Measurements from ENCODE around the gene MTG1. TPM values are rescaled to one million over a fixed set of nuclear protein-coding genes. Genes with fewer than 3 reads are reported as not detected.

MTG1 gene
- total and polyA plus RNA-seq, 2 donors (not counting 1 experiment from before 2014, with no cell fraction given) = 90.0 to 117 TPM

DNA sequence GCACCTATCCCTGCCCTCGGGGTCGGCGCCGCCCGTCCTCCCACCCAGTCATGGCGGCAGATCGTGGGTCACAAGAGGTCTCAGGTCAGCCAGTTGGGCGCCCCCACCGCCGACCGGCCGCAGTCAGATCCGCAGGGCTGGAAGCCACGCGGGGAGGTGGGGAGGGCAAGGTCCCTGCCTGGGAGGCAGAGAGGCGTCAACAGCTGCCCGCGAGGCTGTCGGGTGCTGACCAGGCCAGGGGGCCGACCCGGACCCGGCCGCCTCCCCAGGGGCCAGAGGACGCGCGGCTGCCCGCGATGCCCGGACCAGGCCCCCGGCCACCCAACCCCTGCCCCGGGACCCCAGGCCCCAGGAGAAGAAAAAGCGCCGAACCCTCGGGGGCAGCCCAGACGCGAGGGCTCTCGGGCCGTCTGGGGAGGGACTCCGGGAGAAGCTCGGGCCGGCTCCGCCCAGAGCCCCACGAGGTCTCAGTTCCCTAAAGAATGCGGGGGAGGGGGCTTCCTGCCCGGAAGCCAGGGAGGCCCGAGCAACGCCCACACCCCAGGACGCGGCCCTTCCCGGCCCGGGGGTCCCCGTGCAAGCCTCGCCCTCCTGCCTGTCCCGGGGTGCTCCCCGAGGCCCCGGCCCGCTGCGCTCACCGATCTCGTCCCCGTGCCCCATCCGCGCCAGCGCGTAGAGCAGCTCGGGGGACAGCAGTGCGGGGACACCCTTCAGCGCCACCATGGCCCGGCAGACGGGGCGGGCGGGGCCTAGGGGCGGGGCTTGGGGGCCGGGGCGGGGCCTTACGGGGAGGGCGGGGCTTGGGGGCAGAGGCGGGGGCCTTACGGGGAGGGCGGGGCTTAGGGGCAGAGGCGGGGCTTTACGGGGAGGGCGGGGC is 36.4 kb upstream of the MTG1 start, which contains the start of gene FUOM:
Gene FUOM, minus strand, starts transcription at position 735 of the 877 bp plus-strand sequence. Its CDS starts 12 bp downstream, at position 723.
- H3K9me3 Mint-ChIP-seq (ENCODE audit: insufficient read depth) = no peaks in the 10 kb centered on the region
- peaks cover 32% of the 10 kb centered on the region for H3K4me1 Mint-ChIP-seq
- ChIA-PET POLR2A (interaction anchor here (1.0 to 1.7 kb wide), 3 partner anchors 16 to 34 kb away, joined by 3 to 11 read pairs (median 5); partner anchors contain the start of gene ECHS1), CTCF (interaction anchor here (1.0 to 3.6 kb wide), 3 partner anchors 28 to 36 kb away, joined by 3 to 18 read pairs (median 5); partner anchors contain the start of gene MTG1)
- no peaks in the 10 kb centered on the region for H3K27me3 Mint-ChIP-seq
- peak within 1 kb of the TSS; percentile 26 for H3K27ac Mint-ChIP-seq
- Histone ChIP-seq H3K4me1 (ENCODE audit: control insufficient read depth in 2 of 2, insufficient read depth in 2 of 2, low read length in 2 of 2) (peaks cover 20 to 39% of the 10 kb centered on the region in 2 donors), H3K27ac (ENCODE audit: low read length in 2 of 2) (peak within 1 kb of the TSS in 1 of 2 donors; percentile 71), H4K20me1 (ENCODE audit: control insufficient read depth, insufficient read depth, low read length, poor library complexity, severe bottlenecking) (peaks cover 21% of the 10 kb centered on the region), H3K36me3 (replicated peaks in 1 of 2; ENCODE audit: control extremely low read depth in 1 of 2, control insufficient read depth in 1 of 2, extremely low read depth in 1 of 2, insufficient read depth in 2 of 2, low read length in 1 of 2) (peaks cover 0 to 7% of the 10 kb centered on the region in 2 experiments), H3K4me2 (replicated peaks; ENCODE audit: low read depth, low read length, poor library complexity, severe bottlenecking) (peak within 1 kb of the TSS; percentile 99), H3K4me3 (ENCODE audit: control extremely low read depth in 1 of 5, extremely low read depth in 1 of 5, insufficient read depth in 1 of 5, low read depth in 2 of 5, low read length in 4 of 5) (peak within 1 kb of the TSS in 4 of 5 experiments; percentile 57 to 87 (median 68)), H3K79me2 (ENCODE audit: control insufficient read depth, insufficient read depth, low read length) (peaks cover 24% of the 10 kb centered on the region), H3K9ac (ENCODE audit: low read length) (peak within 1 kb of the TSS; percentile 85), H3K9me3 (ENCODE audit: control extremely low read depth in 1 of 3, control insufficient read depth in 2 of 3, insufficient read depth in 1 of 3, low read length in 2 of 3) (peaks cover 0 to 17% (median 0%) of the 10 kb centered on the region in 3 donors), H2AFZ (ENCODE audit: insufficient read depth, low read depth, low read length, poor library complexity, severe bottlenecking) (peak within 1 kb of the TSS; percentile 95), H3K27me3 (replicated peaks in 1 of 4; ENCODE audit: control extremely low read depth in 1 of 4, control insufficient read depth in 3 of 4, insufficient read depth in 4 of 4, low read length in 3 of 4) (no peaks in the 10 kb centered on the region)
- DNase-seq (peak; percentile 89), ATAC-seq (ENCODE audit: low read depth) (peak; percentile 85)
- under 1% methylated on average over 65 of the region's 83 CpGs for WGBS (ENCODE audit: insufficient coverage)
- peak within 1 kb of the TSS; percentile 80 for H3K4me3 Mint-ChIP-seq
- intact Hi-C loops (cut with micrococcal nuclease) = loop anchor here (1.0 to 5.0 kb wide), 4 partner anchors 16 to 50 kb away; partner anchors contain the start of genes ECHS1, MTG1, TUBGCP2 and ZNF511
- no peak for TF ChIP-seq EZH2 (IDR thresholded peaks at IDR 0.05; ENCODE audit: borderline replicate concordance, insufficient read depth, low read depth, low read length, poor library complexity, severe bottlenecking)
- TF ChIP-seq, protein P1, sequence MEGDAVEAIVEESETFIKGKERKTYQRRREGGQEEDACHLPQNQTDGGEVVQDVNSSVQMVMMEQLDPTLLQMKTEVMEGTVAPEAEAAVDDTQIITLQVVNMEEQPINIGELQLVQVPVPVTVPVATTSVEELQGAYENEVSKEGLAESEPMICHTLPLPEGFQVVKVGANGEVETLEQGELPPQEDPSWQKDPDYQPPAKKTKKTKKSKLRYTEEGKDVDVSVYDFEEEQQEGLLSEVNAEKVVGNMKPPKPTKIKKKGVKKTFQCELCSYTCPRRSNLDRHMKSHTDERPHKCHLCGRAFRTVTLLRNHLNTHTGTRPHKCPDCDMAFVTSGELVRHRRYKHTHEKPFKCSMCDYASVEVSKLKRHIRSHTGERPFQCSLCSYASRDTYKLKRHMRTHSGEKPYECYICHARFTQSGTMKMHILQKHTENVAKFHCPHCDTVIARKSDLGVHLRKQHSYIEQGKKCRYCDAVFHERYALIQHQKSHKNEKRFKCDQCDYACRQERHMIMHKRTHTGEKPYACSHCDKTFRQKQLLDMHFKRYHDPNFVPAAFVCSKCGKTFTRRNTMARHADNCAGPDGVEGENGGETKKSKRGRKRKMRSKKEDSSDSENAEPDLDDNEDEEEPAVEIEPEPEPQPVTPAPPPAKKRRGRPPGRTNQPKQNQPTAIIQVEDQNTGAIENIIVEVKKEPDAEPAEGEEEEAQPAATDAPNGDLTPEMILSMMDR (IDR thresholded peaks at IDR 0.05) = no peak

Data from B cell (primary cell).